Measurements from ENCODE around the gene PPIE. TPM values are rescaled to one million over a fixed set of nuclear protein-coding genes. Genes with fewer than 3 reads are reported as not detected.

Gene PPIE
- 10 to 100 TPM; 32.1 to 48.8 (median 40.6) TPM for total RNA-seq
- polyA plus RNA-seq, result 10 to 100 TPM; 35.7 to 53.2 (median 52.9) TPM
- long read RNA-seq, donor 1, transcript PPIE-201 (10 exons, 1,277 nt), result major isoform, 10 of 13 reads
- long read RNA-seq, donor 1, partial matches to known transcripts, result 0 of 13 reads
- long read RNA-seq, donor 1, other reads (novel, unspliced or antisense), result 0 of 13 reads
- long read RNA-seq, donor 2, partial matches to known transcripts, result 0 of 13 reads
- long read RNA-seq, donor 2, other reads (novel, unspliced or antisense), result 6 of 13 reads

- H3K4me3 ChIP-seq, result peak within 1 kb of the TSS; percentile 65 to 95 (median 76)
- TF ChIP-seq CTCF (IDR thresholded peaks at IDR 0.05 in 8 of 11, conservative IDR thresholded peaks at IDR 0.05 in 3 of 11), result no peak
- peak in 1 of 3 donors; percentile 61 for TF ChIP-seq POLR2A (IDR thresholded peaks at IDR 0.05)
- peak; percentile 87 to 93 (median 92) for TF ChIP-seq POLR2AphosphoS5 (IDR thresholded peaks at IDR 0.05)
- H3K36me3 ChIP-seq, result peaks cover 0 to 40% (median 30%) of the 10 kb centered on the region in 6 donors
- peak within 1 kb of the TSS; percentile 69 to 89 (median 80) for H3K27ac ChIP-seq
- peaks cover 6 to 47% (median 25%) of the 10 kb centered on the region in 6 donors for H3K4me1 ChIP-seq
- intact Hi-C loops (cut with DNase I; ENCODE audit: low total_unique reads), result no loop called here
- no peaks in the 10 kb centered on the region for H3K9me3 ChIP-seq
- peak; percentile 97 for DNase-seq
- H3K27me3 ChIP-seq (replicated peaks in 1 of 7), result peaks cover 0 to 28% (median 7%) of the 10 kb centered on the region in 7 donors
- 0 to 1% (median 1%) methylated on average over 32 to 52 of the region's 52 CpGs for WGBS, 5 donors
Measured at GRCh38 chr1:39738622-39739366, at the start of gene PPIE. PPIE (plus strand) TSS chr1:39738882; CDS start chr1:39738901, 19 bp downstream.

DNA sequence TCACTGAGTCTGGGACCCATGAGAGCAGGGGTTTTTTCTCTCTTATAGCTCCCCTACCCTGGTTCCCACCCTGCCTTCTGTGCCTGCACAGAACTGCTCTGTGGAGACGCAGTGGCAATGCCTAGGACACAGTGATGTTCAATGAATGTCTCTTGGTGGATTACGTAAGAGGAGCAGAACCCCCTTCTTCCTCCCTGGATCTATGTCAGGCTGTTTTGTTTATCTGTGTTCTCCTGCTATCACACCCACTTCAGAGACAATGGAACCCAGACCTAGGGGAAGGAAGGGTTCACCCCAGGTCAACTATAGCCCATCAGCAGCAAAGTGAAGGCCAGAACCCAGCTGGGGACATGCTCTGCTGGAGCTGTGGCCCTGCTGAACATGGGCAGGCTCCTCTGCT is 49.5 kb upstream of the PPIE start:
- TF ChIP-seq POLR2A (IDR thresholded peaks at IDR 0.05) (no peak), CTCF (IDR thresholded peaks at IDR 0.05 in 8 of 11, conservative IDR thresholded peaks at IDR 0.05 in 3 of 11) (no peak), POLR2AphosphoS5 (IDR thresholded peaks at IDR 0.05) (no peak)
- DNase-seq, result no peak
- peaks cover 0 to 100% (median 63%) of the 10 kb centered on the region in 7 donors for H3K27me3 ChIP-seq (replicated peaks in 1 of 7)
- 50 to 69% (median 66%) methylated on average over 2 of the region's 2 CpGs for WGBS, 5 donors
- no peak overlapping the region for H3K27ac ChIP-seq
- peaks cover 16 to 27% (median 22%) of the 10 kb centered on the region in 6 donors for H3K4me1 ChIP-seq
- intact Hi-C loops (cut with DNase I; ENCODE audit: low total_unique reads), result no loop called here
- no peaks in the 10 kb centered on the region for H3K36me3 ChIP-seq
- H3K4me3 ChIP-seq, result no peak overlapping the region
- no peaks in the 10 kb centered on the region for H3K9me3 ChIP-seq

- Histone ChIP-seq H3K27me3 (replicated peaks in 1 of 7) (peaks cover 0 to 100% (median 59%) of the 10 kb centered on the region in 7 donors), H3K27ac (no peak overlapping the region), H3K4me3 (no peak overlapping the region), H3K4me1 (peaks cover 16 to 25% (median 21%) of the 10 kb centered on the region in 6 donors), H3K36me3 (no peaks in the 10 kb centered on the region), H3K9me3 (no peaks in the 10 kb centered on the region)
- no peak for DNase-seq
- TF ChIP-seq CTCF (IDR thresholded peaks at IDR 0.05 in 8 of 11, conservative IDR thresholded peaks at IDR 0.05 in 3 of 11) (no peak), POLR2A (IDR thresholded peaks at IDR 0.05) (no peak)
- intact Hi-C loops (cut with DNase I; ENCODE audit: low total_unique reads), result no loop called here
Measured at GRCh38 chr1:39689635-39690034, 49.0 kb upstream of the PPIE start.

DNA sequence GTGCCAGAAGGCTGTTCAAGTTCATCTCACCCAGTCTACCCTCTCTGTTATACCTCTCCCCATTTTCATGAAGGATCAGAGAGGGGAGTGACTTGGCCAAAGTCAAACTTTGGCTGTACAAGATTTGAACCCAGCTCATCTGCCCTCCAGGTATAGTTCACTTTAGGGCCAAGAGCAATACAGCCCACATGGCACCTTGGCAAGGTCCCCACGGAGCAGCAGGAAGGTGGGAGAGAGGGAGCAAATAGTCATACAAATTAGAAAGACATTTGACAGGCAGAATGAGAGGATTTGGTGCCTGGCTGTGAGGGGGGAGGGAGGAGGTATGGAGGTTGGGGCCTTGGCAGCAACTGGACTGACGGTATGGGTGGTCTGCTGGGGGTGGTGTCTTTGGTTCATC is 48.5 kb upstream of the PPIE start:
- DNase-seq, result no peak
- H3K27me3 ChIP-seq (replicated peaks in 1 of 7), result peaks cover 0 to 95% (median 53%) of the 10 kb centered on the region in 7 donors
- peak overlapping the region in 1 of 8 donors; percentile 77 for H3K4me3 ChIP-seq

More for the DNA sequence above, 48.5 kb upstream of the PPIE start:
- Histone ChIP-seq H3K9me3 (no peaks in the 10 kb centered on the region), H3K36me3 (no peaks in the 10 kb centered on the region), H3K4me1 (peaks cover 16 to 25% (median 21%) of the 10 kb centered on the region in 6 donors), H3K27ac (no peak overlapping the region)
- 24 to 43% (median 27%) methylated on average over 2 of the region's 2 CpGs for WGBS, 5 donors
- intact Hi-C loops (cut with DNase I; ENCODE audit: low total_unique reads), result no loop called here
- TF ChIP-seq CTCF (IDR thresholded peaks at IDR 0.05 in 8 of 11, conservative IDR thresholded peaks at IDR 0.05 in 3 of 11), result no peak
- TF ChIP-seq POLR2AphosphoS5 (IDR thresholded peaks at IDR 0.05), result no peak
- no peak for TF ChIP-seq POLR2A (IDR thresholded peaks at IDR 0.05)

Measured in spleen (tissue), 13 donors.